Type B pancreatic cell (in vitro differentiated cells): Measurements from ENCODE around the gene KCTD2. TPM values are rescaled to one million over a fixed set of nuclear protein-coding genes. Genes with fewer than 3 reads are reported as not detected.
A peak's percentile ranks its signal among the peaks of the same experiment; 100 is the strongest.
"Not testable (repeated sequence)": the region's sequence is repeated elsewhere in the genome, so short reads cannot be mapped to it uniquely, and the experiment has no call there.

Source experiments
- DNase-seq: peaks from one replicate; pipeline ENCODE4 v3.0.0; 2021; ENCODE audit warnings: mixed read lengths; ENCODE audit not compliant: unreplicated experiment; ENCODE audit errors: extremely low spot score
- H3K27ac Mint-ChIP-seq: 2 replicates; pipeline ENCODE4 v1.8.0; 2021; ENCODE audit warnings: mild to moderate bottlenecking, mixed read lengths
- H3K27me3 Mint-ChIP-seq: 2 replicates; pipeline ENCODE4 v1.8.0; 2021; ENCODE audit warnings: mixed read lengths
- H3K36me3 Mint-ChIP-seq: 2 replicates; pipeline ENCODE4 v1.8.0; 2021; ENCODE audit warnings: mixed read lengths
- H3K4me1 Mint-ChIP-seq: one replicate; pipeline ENCODE4 v1.8.0; 2021; ENCODE audit warnings: mixed read lengths; ENCODE audit not compliant: unreplicated experiment
- H3K4me3 Mint-ChIP-seq: 2 replicates; pipeline ENCODE4 v1.8.0; 2021; ENCODE audit warnings: mild to moderate bottlenecking, mixed read lengths
- H3K9me3 Mint-ChIP-seq: 2 replicates; pipeline ENCODE4 v1.8.0; 2021; ENCODE audit warnings: mixed read lengths
- CTCF ChIP-seq: fragments of 200-600 bp; sonication (generic); conservative IDR thresholded peaks from 2 replicates; pipeline ENCODE4 v1.5.0; 2021; ENCODE audit warnings: antibody characterized with exemption, mild to moderate bottlenecking
- total RNA-seq: library from RNA; stranded (reverse); gene quantifications from 2 replicates; pipeline ENCODE4 v1.2.1, GENCODE V29; 2021; ENCODE audit warnings: low replicate concordance

The KCTD2 gene
- total RNA-seq, 1 donor from 2014 or later: 26.1 TPM

- Mint-ChIP-seq H3K36me3 (peaks cover 7% of the 10 kb centered on the region), H3K27me3 (no peaks in the 10 kb centered on the region), H3K4me1 (no peaks in the 10 kb centered on the region), H3K9me3 (no peaks in the 10 kb centered on the region), H3K27ac (no peak overlapping the region), H3K4me3 (no peak overlapping the region)
- DNase-seq: no peak
- TF ChIP-seq CTCF: no peak
These were observed 18.6 kb downstream of the KCTD2 start for GRCh38 chr17:75065562-75066151.

GRCh38 chr17:75067856-75068255 is 20.8 kb downstream of the KCTD2 start:
- H3K27me3 Mint-ChIP-seq: no peaks in the 10 kb centered on the region
- no peak for TF ChIP-seq CTCF
- no peak overlapping the region for H3K4me3 Mint-ChIP-seq
- peaks cover 7% of the 10 kb centered on the region for H3K36me3 Mint-ChIP-seq
- no peaks in the 10 kb centered on the region for H3K9me3 Mint-ChIP-seq
- DNase-seq: no peak
- peak overlapping the region; percentile 74 for H3K27ac Mint-ChIP-seq
- H3K4me1 Mint-ChIP-seq: no peaks in the 10 kb centered on the region

GRCh38 chr17:75068750-75069149 is 21.7 kb downstream of the KCTD2 start:
- no peaks in the 10 kb centered on the region for H3K27me3 Mint-ChIP-seq
- H3K9me3 Mint-ChIP-seq: no peaks in the 10 kb centered on the region
- H3K27ac Mint-ChIP-seq: no peak overlapping the region
- H3K36me3 Mint-ChIP-seq: peaks cover 7% of the 10 kb centered on the region
- TF ChIP-seq CTCF: no peak
- no peak for DNase-seq
- H3K4me1 Mint-ChIP-seq: no peaks in the 10 kb centered on the region
- no peak overlapping the region for H3K4me3 Mint-ChIP-seq

GRCh38 chr17:75069783-75070182 is 22.8 kb downstream of the KCTD2 start:
- Mint-ChIP-seq H3K4me1 (no peaks in the 10 kb centered on the region), H3K4me3 (no peak overlapping the region), H3K9me3 (no peaks in the 10 kb centered on the region), H3K27ac (no peak overlapping the region), H3K36me3 (no peaks in the 10 kb centered on the region), H3K27me3 (no peaks in the 10 kb centered on the region)
- TF ChIP-seq CTCF: peak; percentile 19
- no peak for DNase-seq

GRCh38 chr17:75071478-75072271 is 24.6 kb downstream of the KCTD2 start:
- not testable (repeated sequence) for H3K36me3 Mint-ChIP-seq, H3K4me1 Mint-ChIP-seq, H3K9me3 Mint-ChIP-seq, H3K27ac Mint-ChIP-seq, DNase-seq, H3K4me3 Mint-ChIP-seq, H3K27me3 Mint-ChIP-seq

GRCh38 chr17:75072909-75073308 is 25.9 kb downstream of the KCTD2 start:
- DNase-seq, H3K36me3 Mint-ChIP-seq, H3K4me3 Mint-ChIP-seq, H3K4me1 Mint-ChIP-seq, H3K27ac Mint-ChIP-seq, H3K27me3 Mint-ChIP-seq, H3K9me3 Mint-ChIP-seq: not testable (repeated sequence)
